ENCODE data around the gene ADAMTS16.

Gene ADAMTS16

DNA sequence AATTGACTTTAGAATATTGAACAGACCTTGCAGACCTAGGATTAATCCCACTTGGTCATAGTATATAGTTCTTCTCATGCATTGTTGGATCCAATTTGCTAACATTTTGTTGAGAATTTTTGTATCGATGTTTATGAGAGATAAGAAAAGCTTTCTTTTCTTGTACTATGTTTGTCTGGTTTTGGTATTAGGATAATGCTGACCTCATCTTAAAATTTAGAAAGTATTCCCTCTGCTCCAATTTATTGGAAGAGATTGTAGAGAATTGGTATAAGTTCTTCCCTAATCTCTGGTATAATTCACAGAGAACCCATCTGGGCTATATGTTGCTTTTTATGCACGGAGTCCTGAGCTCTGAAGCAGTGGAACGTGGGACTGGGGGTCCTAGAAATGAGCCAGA is 67.7 kb downstream of the ADAMTS16 start:
- no peak overlapping the region for H3K4me3 ChIP-seq (ENCODE audit: low read depth, low read length)
- TF ChIP-seq, protein P1, sequence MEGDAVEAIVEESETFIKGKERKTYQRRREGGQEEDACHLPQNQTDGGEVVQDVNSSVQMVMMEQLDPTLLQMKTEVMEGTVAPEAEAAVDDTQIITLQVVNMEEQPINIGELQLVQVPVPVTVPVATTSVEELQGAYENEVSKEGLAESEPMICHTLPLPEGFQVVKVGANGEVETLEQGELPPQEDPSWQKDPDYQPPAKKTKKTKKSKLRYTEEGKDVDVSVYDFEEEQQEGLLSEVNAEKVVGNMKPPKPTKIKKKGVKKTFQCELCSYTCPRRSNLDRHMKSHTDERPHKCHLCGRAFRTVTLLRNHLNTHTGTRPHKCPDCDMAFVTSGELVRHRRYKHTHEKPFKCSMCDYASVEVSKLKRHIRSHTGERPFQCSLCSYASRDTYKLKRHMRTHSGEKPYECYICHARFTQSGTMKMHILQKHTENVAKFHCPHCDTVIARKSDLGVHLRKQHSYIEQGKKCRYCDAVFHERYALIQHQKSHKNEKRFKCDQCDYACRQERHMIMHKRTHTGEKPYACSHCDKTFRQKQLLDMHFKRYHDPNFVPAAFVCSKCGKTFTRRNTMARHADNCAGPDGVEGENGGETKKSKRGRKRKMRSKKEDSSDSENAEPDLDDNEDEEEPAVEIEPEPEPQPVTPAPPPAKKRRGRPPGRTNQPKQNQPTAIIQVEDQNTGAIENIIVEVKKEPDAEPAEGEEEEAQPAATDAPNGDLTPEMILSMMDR (IDR thresholded peaks at IDR 0.05; ENCODE audit: borderline replicate concordance, insufficient read depth, low read depth, low read length): no peak

DNA sequence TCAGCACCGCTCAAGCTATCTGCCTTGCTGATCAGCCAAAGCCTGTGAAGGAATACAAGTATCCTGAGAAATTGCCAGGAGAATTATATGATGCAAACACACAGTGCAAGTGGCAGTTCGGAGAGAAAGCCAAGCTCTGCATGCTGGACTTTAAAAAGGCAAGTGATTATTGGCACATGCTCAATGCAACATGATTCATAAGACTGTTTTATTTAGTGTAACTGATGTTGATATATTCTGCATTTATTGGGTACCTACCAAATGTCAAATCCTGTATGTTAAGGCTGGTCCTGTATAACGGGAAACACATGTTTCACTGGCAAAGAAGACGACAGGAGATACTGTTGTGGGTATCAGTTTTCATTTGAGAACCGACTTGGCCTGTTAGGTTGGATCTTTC is 69.0 kb downstream of the ADAMTS16 start:
- H3K4me3 ChIP-seq (ENCODE audit: low read depth, low read length): no peak overlapping the region

DNA sequence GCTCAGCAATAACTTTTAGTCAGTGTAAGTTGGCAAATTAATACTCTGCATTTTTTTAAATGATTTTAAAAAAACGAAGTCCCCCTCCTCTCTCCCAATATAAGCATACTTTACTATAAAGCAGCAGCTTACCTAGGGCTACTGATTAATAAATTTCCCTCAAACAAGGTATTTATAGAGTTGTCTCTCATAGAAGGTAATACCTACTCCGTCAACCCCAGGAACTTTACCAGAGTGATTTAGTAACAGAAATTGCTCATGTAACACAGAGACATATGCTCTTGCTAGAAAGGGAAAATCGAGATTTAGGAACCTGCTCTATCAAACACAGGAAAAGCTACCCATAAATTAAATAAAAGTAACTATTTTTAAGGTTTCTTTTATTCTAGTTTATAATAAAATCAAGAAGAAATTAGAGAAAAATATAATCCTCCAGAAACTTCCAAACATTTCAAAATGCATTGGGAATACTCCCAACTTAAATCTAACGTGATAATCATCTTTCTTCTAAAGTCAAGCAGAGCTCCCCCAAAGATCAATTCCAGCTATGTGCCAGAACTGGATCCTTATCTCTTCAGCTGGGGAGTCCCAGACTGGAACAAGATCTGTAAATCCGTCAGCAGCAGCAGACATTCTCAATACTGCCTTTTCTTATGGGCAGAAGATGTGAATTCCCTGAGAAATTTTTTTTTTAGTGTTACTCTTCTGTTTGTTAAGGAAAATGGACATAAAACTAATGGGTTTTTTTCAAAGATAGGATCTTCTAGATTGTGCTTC is 69.6 kb downstream of the ADAMTS16 start:
- H3K4me3 ChIP-seq (ENCODE audit: low read depth, low read length): no peak overlapping the region
- TF ChIP-seq, protein P1 (IDR thresholded peaks at IDR 0.05; ENCODE audit: borderline replicate concordance, insufficient read depth, low read depth, low read length): no peak

More for the DNA sequence above, 69.0 kb downstream of the ADAMTS16 start:
- TF ChIP-seq, protein P1 (IDR thresholded peaks at IDR 0.05; ENCODE audit: borderline replicate concordance, insufficient read depth, low read depth, low read length): no peak

DNA sequence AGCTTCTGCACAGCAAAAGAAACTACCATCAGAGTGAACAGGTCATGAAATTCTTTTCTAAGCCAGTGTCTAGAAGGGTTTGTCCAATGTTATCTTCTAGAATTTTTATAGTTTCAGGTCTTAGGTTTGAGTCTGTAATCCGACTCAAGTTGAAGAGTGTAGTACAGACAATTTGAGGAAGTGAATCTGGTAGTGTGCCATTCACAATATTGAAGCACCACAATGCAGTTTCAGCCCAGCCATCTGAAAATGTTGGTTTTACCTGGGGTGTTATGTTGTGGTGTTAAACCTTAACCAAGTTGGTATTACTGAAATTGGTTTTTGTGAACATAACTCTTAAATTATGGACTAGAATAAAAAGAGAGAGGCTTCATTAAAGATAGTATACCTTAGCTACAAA is 77.2 kb downstream of the ADAMTS16 start:
- no peak overlapping the region for H3K4me3 ChIP-seq (ENCODE audit: low read depth, low read length)
- TF ChIP-seq, protein P1 (IDR thresholded peaks at IDR 0.05; ENCODE audit: borderline replicate concordance, insufficient read depth, low read depth, low read length): no peak

DNA sequence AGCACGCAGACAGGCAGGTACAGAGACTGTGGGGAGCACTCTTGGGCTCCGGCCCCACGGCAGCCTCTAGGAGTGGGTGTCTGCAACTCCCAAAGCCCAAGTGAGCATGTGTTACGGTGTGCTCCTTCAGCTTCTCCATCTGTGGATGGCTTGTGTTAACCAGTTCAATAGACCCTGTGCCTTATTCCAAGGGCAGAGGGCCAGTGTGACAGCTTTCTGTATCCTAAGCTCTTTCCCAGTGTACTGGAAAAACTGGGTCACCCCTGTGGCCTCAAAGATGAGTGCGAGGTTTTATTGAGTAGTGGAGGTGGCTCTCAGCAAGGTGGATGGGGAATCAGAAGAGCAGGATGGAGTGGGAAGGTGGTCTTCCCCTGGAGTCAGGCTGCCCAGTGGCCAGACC is 78.3 kb downstream of the ADAMTS16 start:
- TF ChIP-seq, protein P1 (IDR thresholded peaks at IDR 0.05; ENCODE audit: borderline replicate concordance, insufficient read depth, low read depth, low read length): no peak
- no peak overlapping the region for H3K4me3 ChIP-seq (ENCODE audit: low read depth, low read length)

DNA sequence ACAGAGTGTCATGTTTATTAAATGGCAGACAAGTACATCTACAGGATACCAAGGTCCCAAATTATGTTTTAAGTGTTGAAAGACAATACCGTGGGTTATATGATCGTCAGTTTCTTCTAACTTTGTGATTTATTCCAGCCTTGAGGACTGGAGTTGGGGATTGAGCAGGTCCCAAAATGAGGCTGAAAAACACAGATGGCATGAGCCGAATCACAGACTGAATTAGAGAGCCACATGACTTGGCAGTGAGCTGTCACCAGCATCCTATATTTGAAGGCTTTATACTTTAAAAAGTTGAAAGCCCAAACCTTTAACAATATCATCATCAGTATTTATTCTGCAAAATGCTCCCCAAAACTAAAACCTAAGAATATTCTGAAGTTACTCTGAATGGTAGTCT is 79.4 kb downstream of the ADAMTS16 start:
- TF ChIP-seq, protein P1 (IDR thresholded peaks at IDR 0.05; ENCODE audit: borderline replicate concordance, insufficient read depth, low read depth, low read length): no peak
- no peak overlapping the region for H3K4me3 ChIP-seq (ENCODE audit: low read depth, low read length)

Data from GM12875 (cell line).